Iris pigment epithelial cell (primary cell): Measurements from ENCODE around the gene CYSTM1.

Experiments used
- DNase-seq: peaks from one replicate; pipeline ENCODE4 v3.0.0-alpha.2; 2011; ENCODE audit warnings: low read depth

The CYSTM1 gene

DNA sequence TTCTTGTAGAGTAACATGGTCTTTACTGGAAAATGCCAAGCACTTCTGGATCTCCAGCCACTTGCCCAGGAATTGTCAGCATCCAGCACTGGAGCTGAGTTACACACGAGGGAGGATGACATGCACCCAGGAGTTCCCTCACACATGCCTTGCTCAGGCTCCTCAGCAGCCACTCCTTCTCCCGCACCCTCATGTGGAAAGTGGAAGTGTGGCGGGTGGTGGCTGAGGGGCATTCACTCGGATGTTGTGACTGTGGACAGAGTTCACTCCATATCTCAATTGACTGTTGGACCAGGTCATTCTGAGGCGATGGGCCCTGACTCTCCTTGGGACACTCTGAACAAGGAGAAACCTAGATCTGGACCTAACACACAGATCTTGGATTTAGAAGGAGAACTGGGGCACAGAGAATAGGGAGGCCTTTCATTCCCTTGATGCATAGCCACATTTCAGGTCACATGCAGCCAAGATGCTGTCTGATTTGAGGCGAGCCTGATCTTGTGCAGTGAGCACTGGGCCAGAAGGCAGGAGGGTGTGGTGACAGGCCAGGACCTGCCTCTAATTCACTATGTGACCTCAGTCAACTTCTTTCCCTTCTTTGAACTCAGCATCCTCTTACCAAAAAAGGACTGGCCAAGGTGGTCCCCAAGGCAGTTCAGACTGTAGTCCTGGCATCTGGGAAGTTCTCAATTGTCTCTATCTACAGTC is 62.1 kb downstream of the CYSTM1 start:
- DNase-seq = no peak

DNA sequence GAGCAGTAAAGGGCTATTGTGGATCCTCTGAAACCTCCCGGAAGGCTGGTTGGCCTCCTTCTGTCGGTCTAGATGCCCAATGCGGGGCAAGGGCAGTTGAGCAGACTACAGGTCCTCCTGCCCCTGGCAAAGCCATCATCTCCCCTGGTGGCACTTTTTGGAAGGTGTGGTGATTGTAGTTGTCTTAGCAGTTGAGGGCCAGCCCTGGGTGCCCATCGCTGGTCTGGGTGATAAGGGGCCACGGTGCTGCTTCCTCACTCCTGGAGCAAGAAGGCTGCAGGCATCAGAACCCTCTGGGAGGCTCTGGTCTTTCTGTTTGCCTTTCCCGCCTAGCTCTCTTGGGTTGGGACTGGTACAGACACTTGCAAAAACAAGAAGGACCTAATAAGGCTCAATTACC is 63.8 kb downstream of the CYSTM1 start:
- no peak for DNase-seq

DNA sequence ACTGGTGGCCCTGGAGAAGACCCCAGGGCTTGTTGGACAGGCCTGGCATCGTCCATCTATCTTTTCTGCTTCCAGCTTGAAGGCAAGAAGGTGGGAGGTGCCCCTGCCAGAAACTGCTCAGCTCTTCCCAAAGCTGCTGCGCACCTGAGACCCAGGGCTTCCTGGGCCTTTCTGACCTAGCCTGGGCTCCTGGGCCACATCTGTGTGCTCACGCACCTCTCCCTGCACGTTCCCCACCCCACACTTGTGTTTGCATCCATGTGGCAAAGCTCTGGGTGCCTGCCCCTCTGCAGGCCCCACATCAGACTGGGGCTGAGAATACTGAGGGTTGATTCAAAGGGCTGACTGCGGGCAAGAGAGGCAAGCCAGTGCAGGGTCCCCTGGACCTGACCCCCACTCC is 64.5 kb downstream of the CYSTM1 start:
- no peak for DNase-seq

DNA sequence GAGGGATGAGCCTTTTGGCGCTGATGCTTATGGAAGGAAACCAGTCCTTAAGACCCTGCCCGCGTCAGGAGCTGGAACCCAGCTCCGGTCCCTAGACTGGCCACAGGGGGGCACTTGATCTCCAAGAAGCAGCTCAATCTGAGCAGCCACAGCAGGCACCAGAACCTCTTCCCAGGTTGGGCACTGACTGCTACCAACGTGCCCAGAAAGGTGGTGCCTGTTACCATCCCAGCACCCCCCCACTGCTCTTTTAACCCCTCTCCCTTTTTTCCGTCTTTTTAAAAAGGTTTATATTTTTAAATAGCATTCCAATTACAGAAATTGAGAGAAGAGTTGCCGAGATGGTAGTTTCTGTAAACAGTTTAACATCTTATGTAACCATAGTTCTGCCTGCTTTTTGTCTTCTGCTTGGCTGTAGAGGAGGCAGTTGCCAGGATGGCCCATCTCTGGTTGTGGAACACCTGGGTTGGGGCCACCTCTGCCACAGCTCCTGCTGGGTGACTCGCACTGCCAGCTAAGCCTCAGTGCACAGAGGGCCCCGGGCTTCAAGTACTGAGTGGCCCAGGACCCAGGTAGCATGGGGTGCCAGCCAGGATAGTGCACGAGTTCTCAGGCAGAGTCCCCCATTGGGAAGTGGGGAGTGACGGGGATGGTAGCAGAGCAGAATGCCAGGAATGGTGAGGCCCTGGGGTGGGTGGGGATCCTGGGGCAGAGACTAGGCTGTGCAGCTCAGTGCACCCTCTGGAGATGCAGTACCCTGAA is 65.1 kb downstream of the CYSTM1 start:
- DNase-seq = peak; percentile 70

DNA sequence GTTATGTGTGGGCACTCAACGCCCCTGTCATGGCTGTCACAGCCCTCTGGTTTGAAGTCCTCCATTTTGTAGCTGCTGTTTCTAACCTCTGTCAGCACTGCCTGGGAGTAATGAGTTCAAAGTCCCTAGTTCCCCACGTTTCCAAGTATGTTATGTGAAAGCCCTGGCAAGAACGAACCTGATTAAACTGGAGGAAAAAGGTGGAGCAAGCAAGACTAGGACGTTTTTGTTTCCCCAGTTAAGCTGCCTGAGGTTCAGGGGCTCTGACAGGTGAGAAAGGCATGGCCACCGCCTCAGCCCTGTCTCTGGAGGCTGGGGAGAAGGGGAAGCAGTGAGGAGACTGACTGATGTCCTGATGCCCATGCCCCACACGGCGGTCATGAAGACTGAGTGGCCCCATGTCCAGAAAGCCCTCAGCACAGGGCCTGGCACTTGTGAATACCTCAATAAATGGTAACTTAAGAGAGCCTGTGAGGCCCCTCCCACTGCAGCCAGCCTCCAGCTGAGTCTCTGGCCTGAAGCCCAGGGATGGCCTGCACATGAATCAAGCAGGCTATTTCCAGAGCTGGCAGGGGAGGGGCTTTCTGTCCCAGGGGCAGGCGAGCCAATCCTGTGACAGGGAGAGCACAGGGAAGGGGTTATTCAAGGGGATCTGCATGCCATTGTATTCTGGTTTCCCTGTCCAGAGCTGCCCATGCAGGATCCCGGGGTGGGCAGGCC is 66.2 kb downstream of the CYSTM1 start:
- DNase-seq = peak; percentile 94

DNA sequence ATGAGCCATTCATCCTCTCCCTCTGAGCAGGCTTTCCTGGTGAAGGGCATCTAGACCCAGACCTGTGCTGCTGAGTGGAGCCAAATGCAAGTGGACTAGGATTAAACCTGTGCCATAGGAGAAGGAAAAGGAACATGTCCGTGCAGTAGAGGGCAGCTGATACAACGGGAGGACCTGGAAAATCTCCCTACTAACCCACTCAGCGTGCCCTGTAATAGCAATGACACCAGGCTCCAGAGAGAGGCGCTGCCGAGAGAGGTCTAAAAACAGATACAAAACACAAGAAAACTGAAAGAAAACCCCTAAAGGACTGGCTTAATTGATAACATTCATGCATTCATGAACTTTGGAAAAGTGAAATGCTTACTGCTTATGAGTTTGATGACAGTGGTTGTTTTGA is 67.1 kb downstream of the CYSTM1 start:
- DNase-seq = no peak

DNA sequence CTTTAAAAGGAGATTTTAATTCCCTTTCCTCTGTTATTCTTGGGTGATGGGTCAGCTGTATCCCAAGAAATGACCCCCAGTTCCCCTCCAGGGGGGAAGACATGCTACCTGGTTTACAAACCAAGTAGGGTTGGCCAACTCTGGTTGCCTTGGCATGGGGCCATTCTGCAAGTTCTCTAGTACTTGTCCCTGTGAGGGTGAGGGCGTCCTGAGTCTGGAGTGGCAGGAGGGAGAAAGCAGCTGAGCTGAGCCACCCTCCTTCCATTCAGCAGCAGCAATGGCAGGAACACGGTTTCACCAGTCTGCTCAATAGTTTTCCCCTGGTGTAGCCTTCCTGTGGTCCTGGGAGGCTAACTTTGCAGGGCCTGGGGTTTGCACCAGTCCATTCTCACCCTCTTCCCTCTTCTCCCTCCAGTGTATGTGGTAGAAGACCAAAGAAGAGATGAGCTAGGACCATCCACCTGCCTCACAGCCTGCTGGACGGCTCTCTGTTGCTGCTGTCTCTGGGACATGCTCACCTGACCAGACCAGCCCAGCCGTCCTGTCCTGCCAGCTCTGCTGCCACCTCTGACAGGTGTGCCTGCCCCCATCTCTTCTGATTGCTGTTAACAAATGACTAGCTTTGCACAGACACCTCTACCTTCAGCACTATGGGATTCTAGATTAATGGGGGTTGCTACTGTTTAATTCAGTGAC is 68.0 kb downstream of the CYSTM1 start:
- DNase-seq = no peak

DNA sequence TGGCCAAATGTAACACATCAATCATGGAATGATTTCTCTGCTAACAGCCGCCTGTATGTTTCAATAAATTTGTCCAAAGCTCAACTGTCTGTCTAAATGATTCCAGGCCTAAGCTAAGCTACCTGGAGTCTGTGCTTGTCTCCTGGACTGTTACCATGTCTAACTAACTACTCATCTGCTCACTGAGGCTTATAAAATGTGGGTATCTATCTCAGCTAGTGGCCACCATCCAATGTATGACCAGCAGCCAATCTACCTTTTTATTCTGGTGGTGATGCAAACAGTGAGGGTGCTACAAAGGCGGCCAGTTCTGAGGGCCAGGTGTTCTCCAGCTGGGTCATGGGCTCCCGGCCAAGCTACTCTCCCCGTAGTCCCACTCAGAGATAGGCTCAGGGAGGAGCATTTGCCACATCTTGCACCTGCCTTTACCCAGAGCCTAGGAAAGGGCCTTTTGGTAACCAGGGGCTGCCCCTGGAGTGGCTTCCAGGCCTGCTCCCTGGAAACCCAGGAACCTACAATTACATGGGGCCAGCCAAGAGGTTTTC is 68.8 kb downstream of the CYSTM1 start:
- DNase-seq = no peak

DNA sequence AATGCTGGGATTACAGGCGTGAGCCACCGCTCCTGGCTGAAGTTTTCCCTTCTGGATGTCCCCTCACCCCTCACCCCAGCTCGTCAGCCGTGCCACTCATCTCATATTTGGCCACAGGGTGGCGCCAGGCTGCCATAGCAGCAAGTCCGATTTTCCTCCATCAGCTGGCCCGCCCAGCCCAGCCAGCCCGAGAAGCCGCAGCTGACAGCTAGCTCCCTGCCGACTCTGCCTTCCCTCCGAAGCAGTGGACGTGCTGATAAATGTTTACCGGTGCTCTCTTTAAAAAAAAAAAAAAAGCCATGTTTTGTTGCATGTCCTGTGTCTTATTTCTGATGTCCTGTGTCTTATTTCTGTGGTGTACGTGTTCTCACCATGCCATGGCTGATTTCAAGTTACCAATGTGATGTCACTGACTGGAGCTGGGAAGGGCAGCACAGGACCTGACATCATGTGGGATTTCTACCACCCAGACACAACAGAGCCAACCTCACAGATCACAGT is 69.6 kb downstream of the CYSTM1 start:
- peak; percentile 92 for DNase-seq

DNA sequence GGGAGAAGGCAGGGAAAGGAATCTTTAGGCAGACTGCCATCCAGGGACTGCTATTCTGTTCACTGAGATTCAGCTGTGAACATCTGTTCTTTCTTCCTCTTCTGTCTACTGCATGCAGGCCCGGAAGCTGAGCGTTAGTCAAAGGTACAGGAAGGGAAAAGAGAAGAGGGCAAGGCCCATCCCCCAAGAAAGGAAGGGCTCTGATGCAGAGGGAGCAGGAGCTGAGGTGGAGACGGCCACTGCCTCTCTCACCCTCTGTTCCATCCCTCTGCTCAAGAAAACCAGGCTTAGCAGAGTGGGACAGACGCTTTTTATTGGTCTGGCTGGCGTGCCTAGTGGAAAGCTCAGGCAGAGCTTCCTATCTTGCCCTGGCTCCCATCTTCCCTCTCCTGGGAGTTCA is 70.4 kb downstream of the CYSTM1 start:
- no peak for DNase-seq

DNA sequence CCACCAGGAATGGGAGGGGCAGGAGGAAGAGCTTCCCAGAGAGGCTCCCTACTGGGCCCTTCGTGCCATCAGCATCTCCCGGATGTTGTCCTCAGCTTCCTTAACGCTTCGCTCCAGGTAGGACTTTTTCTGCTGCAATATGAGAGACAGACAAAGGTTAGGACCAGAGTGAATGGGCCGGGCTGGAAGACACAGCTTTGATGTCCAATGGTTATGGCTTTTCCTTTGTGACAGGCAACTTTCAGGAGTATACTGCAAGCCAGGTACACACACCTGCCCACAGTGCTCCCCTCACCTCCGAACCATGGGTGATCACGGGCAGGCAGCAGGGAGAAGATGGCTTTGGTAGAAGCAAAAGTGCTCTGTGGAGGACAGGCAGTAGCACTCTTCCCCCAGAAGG is 70.9 kb downstream of the CYSTM1 start:
- DNase-seq = no peak

DNA sequence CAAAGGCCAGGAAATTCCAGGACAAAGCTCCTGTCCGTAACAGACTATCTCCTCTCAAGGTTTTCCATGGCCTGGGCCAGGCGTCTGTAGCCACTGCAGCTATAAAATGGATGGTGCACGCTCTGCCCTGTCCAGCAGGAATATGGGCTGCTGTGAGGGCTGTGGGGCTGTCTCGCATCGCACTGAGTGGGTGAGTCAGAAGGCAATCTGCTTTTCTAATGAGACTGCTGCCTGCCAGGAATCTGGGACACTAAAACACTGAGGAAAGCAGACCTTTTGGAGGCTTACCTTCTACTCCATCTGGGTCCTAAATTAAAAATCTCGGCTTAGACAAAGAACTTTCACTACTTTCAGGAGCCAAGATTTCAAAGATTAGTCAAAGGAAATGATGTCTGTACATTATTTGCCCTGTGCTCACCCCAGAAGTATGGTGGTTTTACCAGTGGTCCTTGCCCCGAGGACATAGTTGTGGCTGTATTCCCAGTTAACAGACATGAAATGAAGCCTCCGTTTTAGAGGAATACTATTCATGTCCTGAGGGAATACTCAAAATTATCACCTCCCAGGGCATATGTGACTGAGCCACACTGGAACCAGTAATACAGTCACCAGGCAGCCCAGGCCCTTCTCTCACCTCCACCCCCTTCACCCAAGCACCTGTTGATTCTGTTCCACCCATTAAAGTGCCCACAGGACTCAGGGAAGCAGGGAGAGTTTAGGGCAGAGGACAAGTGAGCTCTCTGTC is 71.6 kb downstream of the CYSTM1 start:
- DNase-seq = peak; percentile 84

DNA sequence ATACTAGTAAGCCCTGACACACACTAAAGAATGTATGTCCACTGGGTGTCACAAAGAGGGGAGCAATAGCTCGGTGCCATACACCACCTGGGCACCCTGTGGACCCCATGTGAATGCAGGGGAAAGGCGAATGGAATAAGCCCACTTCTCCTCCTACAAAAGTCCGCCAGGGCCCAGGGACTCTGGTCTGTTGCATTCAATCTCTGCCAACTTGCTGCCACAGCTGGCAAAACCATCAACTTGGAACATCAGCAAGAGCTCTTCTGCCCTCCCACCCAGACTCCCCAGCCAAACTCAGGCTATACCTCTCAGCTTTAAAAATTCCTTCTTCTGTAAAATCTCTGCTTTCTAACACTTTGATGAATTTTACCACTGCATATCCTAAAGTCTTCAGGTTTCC is 73.4 kb downstream of the CYSTM1 start:
- no peak for DNase-seq

DNA sequence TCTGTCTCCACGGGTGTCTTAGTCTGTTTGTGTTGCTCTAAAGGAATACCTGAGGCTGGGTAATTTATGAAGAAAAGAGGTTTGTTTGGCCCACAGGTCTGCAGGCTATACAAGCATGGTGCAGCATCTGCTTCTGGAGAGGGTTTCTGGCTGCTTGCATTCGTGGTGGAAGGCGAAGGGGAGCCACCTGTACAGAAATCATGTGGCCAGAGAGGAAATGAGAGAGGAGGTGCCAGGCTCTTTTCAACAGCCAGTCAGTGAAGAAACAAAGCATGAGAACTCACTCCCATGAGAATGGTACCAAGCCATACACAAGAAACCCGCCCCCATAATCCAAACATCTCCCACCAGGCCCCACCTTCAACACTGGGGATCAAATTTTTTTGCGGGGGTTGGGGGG is 74.5 kb downstream of the CYSTM1 start:
- DNase-seq = no peak

DNA sequence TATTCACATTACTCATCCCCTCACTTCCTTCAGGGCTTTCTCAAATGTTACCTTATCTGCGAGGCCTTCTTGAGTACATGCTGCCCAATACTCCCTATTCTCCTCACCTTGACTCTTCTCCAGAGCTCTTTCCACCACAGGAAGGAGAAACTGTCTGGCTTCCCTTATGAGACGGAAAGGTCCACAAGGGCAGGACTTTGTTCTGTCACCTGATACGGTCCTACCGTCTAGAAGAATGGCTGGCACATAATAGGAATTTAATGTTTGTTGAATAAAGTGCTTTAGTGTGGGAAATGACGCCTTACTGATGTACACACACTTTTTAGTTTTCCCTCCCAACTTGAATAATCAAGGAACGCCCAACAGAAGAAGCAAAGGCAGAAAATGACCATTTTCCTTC is 75.4 kb downstream of the CYSTM1 start:
- no peak for DNase-seq

DNA sequence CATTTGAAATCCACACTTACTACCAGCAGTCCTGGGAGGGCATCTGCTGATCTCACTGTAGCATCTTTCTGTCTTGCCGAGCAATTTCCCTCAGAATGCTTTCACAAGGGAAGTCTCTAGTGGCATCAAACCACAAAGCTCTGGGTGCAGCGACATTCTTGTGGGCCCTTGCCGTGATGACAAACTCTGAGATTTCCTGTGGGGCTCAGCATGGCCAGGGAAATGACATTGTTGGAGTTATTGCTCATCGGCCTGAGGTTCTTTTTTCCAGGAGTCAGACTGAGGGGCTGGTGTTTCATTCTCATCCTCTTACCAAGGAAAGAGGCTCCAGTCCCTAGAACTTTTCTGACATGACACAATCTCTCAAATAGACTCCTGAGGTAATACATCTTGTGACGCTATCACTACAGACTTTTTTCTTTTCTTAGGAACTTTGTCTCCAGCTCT is 76.6 kb downstream of the CYSTM1 start:
- peak; percentile 93 for DNase-seq

DNA sequence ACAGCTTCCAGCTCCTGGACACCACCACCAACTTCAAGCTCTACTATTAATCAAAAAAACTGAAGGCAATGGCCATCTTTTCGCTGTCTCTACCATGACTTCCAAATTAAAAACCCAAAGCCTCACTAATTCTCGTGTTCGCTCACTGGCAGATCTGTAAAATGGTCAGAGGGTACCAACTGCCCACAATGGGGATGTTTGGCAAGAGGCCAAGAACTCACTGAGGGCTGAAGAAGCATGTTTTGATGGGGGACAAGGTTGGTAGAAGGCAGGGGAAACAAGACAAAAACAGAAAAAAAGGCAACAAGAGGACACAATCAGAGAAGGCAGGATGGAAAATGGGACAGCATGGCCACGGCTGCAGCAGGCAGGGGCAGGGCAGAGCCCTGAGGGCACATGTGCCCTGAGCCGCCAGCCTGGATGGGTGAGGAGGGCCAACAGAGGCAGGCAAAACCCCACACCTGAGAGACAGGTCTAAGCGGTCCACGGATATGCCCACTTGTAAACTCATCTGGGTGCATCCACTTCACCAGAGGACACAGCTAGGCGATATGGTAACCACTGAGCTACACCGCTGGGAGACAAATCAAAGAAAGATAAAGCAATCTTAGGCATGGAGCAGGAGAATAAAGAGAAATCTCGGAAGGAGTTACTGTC is 77.6 kb downstream of the CYSTM1 start:
- no peak for DNase-seq

DNA sequence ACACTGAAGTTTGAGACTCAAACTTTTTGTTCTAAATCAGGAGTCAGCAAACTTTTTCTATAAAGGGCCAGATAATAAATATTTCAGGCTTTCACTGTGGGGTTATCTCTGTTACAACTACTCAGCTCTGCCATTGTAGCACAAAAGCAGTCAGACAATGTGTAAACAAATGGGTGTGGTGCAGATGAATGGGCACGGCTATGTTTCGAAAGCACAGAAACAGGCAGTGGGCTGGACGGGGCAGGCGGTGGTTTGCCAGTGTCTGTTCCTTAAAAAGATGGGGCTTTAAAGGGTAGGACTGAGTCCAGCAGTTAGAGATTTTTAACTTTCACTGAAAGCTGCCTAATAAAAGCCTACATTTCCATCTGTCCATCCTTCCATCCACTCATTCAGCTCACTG is 79.0 kb downstream of the CYSTM1 start:
- DNase-seq = no peak

DNA sequence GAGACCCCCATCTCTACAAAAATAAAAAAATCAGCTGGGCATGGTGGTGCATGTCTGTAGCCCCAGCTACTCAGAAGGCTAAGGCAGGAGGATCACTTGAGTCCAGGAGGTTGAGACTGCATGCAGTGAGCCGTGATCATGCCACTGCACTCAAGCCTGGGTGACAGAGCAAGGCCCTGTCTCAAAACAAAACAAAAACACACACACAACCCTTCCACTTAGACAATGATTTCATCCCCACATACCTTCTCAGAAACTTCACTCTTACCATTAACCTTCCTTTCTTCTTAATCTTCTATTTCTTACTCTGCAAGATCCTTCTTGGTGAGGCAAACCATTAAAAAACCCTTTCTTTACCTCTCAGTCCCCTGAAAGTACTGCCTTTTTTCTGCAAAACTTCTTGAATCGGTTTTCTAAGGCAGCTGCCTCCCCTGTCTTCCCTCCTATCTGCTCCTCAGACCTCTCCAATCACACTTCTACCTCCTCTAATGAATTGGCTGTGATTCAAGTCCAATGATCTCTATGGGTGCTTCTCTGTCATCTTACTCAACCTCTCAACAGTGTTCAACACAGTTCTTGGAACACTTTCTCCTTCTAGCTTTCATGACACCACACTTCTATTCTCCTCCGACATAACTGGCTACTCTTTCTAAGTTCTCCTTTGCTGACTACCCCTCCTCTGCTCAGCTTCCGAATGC is 80.6 kb downstream of the CYSTM1 start:
- no peak for DNase-seq

DNA sequence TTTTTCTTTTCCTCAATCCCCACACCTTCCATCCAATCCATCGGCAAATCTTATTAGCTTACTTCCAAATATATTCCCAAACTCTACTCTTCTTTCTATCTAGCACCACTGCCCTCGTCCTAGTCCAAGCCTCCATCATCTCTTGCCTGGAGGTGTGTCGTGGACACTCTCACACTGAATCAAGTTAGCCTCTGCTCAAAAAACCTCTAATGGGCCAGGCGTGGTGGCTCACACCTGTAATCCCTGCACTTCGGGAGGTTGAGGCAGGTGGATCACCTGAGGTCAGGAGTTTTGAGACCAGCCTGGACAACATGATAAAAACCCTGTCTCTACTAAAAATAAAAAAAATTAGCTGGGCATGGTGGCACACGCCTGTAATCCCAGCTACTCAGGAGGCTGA is 81.7 kb downstream of the CYSTM1 start:
- no peak for DNase-seq
